Measurements from ENCODE around the gene THSD7B.

The THSD7B gene

GRCh38 chr2:137167651-137168050 lies 402.3 kb downstream of the THSD7B start:
- Histone ChIP-seq H3K27me3 (ENCODE audit: control insufficient read depth in 3 of 3, insufficient read depth in 3 of 3, low read depth in 1 of 3, low read length in 3 of 3) (no peaks in the 10 kb centered on the region), H2BK12ac (ENCODE audit: low read length) (no peak overlapping the region), H3K4ac (ENCODE audit: low read length) (no peak overlapping the region), H3K36me3 (replicated peaks in 1 of 2; ENCODE audit: control insufficient read depth in 2 of 2, insufficient read depth in 2 of 2, low read length in 2 of 2) (no peaks in the 10 kb centered on the region), H4K8ac (ENCODE audit: low read depth, low read length) (no peak overlapping the region), H3K23ac (ENCODE audit: low read depth, low read length, poor library complexity) (no peak overlapping the region), H3K79me1 (ENCODE audit: low read depth, low read length) (no peaks in the 10 kb centered on the region), H2AK5ac (ENCODE audit: low read depth, low read length) (no peak overlapping the region), H3K4me3 (ENCODE audit: low read length in 2 of 2) (no peak overlapping the region), H2BK120ac (ENCODE audit: low read depth, low read length) (no peak overlapping the region), H3K27ac (replicated peaks; ENCODE audit: low read length) (no peak overlapping the region), H3K14ac (ENCODE audit: low read length) (no peak overlapping the region), H2BK15ac (ENCODE audit: low read length) (no peak overlapping the region), H3K4me1 (ENCODE audit: control insufficient read depth in 2 of 2, insufficient read depth in 1 of 2, low read depth in 1 of 2, low read length in 2 of 2) (no peaks in the 10 kb centered on the region), H3K18ac (ENCODE audit: low read length) (no peak overlapping the region), H4K91ac (ENCODE audit: low read depth, low read length, poor library complexity) (no peak overlapping the region), H3K4me2 (ENCODE audit: insufficient read depth, low read length, poor library complexity, severe bottlenecking) (no peak overlapping the region), H3K9me3 (replicated peaks in 1 of 2; ENCODE audit: control insufficient read depth in 2 of 2, insufficient read depth in 1 of 2, low read depth in 1 of 2, low read length in 2 of 2) (no peaks in the 10 kb centered on the region), H2AFZ (ENCODE audit: low read length) (no peak overlapping the region), H2BK5ac (ENCODE audit: low read length) (no peak overlapping the region), H3K9ac (ENCODE audit: low read depth, low read length, poor library complexity) (no peak overlapping the region)
- no peak for DNase-seq (ENCODE audit: low spot score)
- no CpG with 5 or more reads among the region's 3 CpGs for WGBS, 2 donors (ENCODE audit: extremely low coverage in 2 of 2, insufficient read length in 2 of 2, insufficient replicate concordance in 1 of 2)

GRCh38 chr2:137168552-137168951 lies 403.2 kb downstream of the THSD7B start:
- H3K18ac ChIP-seq (ENCODE audit: low read length): no peak overlapping the region
- H4K8ac ChIP-seq (ENCODE audit: low read depth, low read length): no peak overlapping the region
- no peak overlapping the region for H2BK12ac ChIP-seq (ENCODE audit: low read length)

GRCh38 chr2:137172162-137172561 lies 406.8 kb downstream of the THSD7B start:
- no peak overlapping the region for H3K27ac ChIP-seq (replicated peaks; ENCODE audit: low read length)
- no peak overlapping the region for H3K4me2 ChIP-seq (ENCODE audit: insufficient read depth, low read length, poor library complexity, severe bottlenecking)
- H2BK12ac ChIP-seq (ENCODE audit: low read length): no peak overlapping the region

More at GRCh38 chr2:137168552-137168951, 403.2 kb downstream of the THSD7B start:
- Histone ChIP-seq H2AK5ac (ENCODE audit: low read depth, low read length) (no peak overlapping the region), H3K27me3 (ENCODE audit: control insufficient read depth in 3 of 3, insufficient read depth in 3 of 3, low read depth in 1 of 3, low read length in 3 of 3) (no peaks in the 10 kb centered on the region), H3K27ac (replicated peaks; ENCODE audit: low read length) (no peak overlapping the region), H3K4me2 (ENCODE audit: insufficient read depth, low read length, poor library complexity, severe bottlenecking) (no peak overlapping the region), H2AFZ (ENCODE audit: low read length) (no peak overlapping the region), H2BK120ac (ENCODE audit: low read depth, low read length) (no peak overlapping the region), H4K91ac (ENCODE audit: low read depth, low read length, poor library complexity) (no peak overlapping the region), H3K9me3 (replicated peaks in 1 of 2; ENCODE audit: control insufficient read depth in 2 of 2, insufficient read depth in 1 of 2, low read depth in 1 of 2, low read length in 2 of 2) (no peaks in the 10 kb centered on the region), H3K4me3 (ENCODE audit: low read length in 2 of 2) (no peak overlapping the region), H2BK15ac (ENCODE audit: low read length) (no peak overlapping the region), H3K14ac (ENCODE audit: low read length) (no peak overlapping the region), H3K79me1 (ENCODE audit: low read depth, low read length) (no peaks in the 10 kb centered on the region), H2BK5ac (ENCODE audit: low read length) (no peak overlapping the region), H3K4ac (ENCODE audit: low read length) (no peak overlapping the region), H3K4me1 (ENCODE audit: control insufficient read depth in 2 of 2, insufficient read depth in 1 of 2, low read depth in 1 of 2, low read length in 2 of 2) (no peaks in the 10 kb centered on the region), H3K23ac (ENCODE audit: low read depth, low read length, poor library complexity) (no peak overlapping the region), H3K36me3 (replicated peaks in 1 of 2; ENCODE audit: control insufficient read depth in 2 of 2, insufficient read depth in 2 of 2, low read length in 2 of 2) (no peaks in the 10 kb centered on the region), H3K9ac (ENCODE audit: low read depth, low read length, poor library complexity) (no peak overlapping the region)
- no CpG with 5 or more reads among the region's 4 CpGs for WGBS, 2 donors (ENCODE audit: extremely low coverage in 2 of 2, insufficient read length in 2 of 2, insufficient replicate concordance in 1 of 2)
- no peak for DNase-seq (ENCODE audit: low spot score)

GRCh38 chr2:137173463-137173862 lies 408.1 kb downstream of the THSD7B start:
- no peak overlapping the region for H3K18ac ChIP-seq (ENCODE audit: low read length)
- H3K79me1 ChIP-seq (ENCODE audit: low read depth, low read length): no peaks in the 10 kb centered on the region
- H3K14ac ChIP-seq (ENCODE audit: low read length): no peak overlapping the region
- no peak overlapping the region for H2BK15ac ChIP-seq (ENCODE audit: low read length)
- no peak overlapping the region for H2BK120ac ChIP-seq (ENCODE audit: low read depth, low read length)
- H3K27ac ChIP-seq (replicated peaks; ENCODE audit: low read length): no peak overlapping the region
- no peak overlapping the region for H4K91ac ChIP-seq (ENCODE audit: low read depth, low read length, poor library complexity)
- WGBS, 2 donors (ENCODE audit: extremely low coverage in 2 of 2, insufficient read length in 2 of 2, insufficient replicate concordance in 1 of 2): no CpG with 5 or more reads among the region's 3 CpGs
- H2BK5ac ChIP-seq (ENCODE audit: low read length): no peak overlapping the region
- H2BK12ac ChIP-seq (ENCODE audit: low read length): no peak overlapping the region
- H3K9me3 ChIP-seq (replicated peaks in 1 of 2; ENCODE audit: control insufficient read depth in 2 of 2, insufficient read depth in 1 of 2, low read depth in 1 of 2, low read length in 2 of 2): no peaks in the 10 kb centered on the region
- H3K4me2 ChIP-seq (ENCODE audit: insufficient read depth, low read length, poor library complexity, severe bottlenecking): no peak overlapping the region
- no peak overlapping the region for H2AFZ ChIP-seq (ENCODE audit: low read length)
- H3K9ac ChIP-seq (ENCODE audit: low read depth, low read length, poor library complexity): no peak overlapping the region
- no peaks in the 10 kb centered on the region for H3K36me3 ChIP-seq (replicated peaks in 1 of 2; ENCODE audit: control insufficient read depth in 2 of 2, insufficient read depth in 2 of 2, low read length in 2 of 2)
- H3K27me3 ChIP-seq (ENCODE audit: control insufficient read depth in 3 of 3, insufficient read depth in 3 of 3, low read depth in 1 of 3, low read length in 3 of 3): no peaks in the 10 kb centered on the region
- H3K4me3 ChIP-seq (ENCODE audit: low read length in 2 of 2): no peak overlapping the region
- no peak overlapping the region for H2AK5ac ChIP-seq (ENCODE audit: low read depth, low read length)
- no peak for DNase-seq (ENCODE audit: low spot score)
- H3K4me1 ChIP-seq (ENCODE audit: control insufficient read depth in 2 of 2, insufficient read depth in 1 of 2, low read depth in 1 of 2, low read length in 2 of 2): no peaks in the 10 kb centered on the region
- H3K4ac ChIP-seq (ENCODE audit: low read length): no peak overlapping the region
- H3K23ac ChIP-seq (ENCODE audit: low read depth, low read length, poor library complexity): no peak overlapping the region
- H4K8ac ChIP-seq (ENCODE audit: low read depth, low read length): no peak overlapping the region

More at GRCh38 chr2:137172162-137172561, 406.8 kb downstream of the THSD7B start:
- H3K18ac ChIP-seq (ENCODE audit: low read length): no peak overlapping the region
- H3K36me3 ChIP-seq (replicated peaks in 1 of 2; ENCODE audit: control insufficient read depth in 2 of 2, insufficient read depth in 2 of 2, low read length in 2 of 2): no peaks in the 10 kb centered on the region
- no peaks in the 10 kb centered on the region for H3K9me3 ChIP-seq (replicated peaks in 1 of 2; ENCODE audit: control insufficient read depth in 2 of 2, insufficient read depth in 1 of 2, low read depth in 1 of 2, low read length in 2 of 2)
- no peak overlapping the region for H3K14ac ChIP-seq (ENCODE audit: low read length)
- H4K8ac ChIP-seq (ENCODE audit: low read depth, low read length): no peak overlapping the region
- H3K4ac ChIP-seq (ENCODE audit: low read length): no peak overlapping the region
- no peak overlapping the region for H2AFZ ChIP-seq (ENCODE audit: low read length)
- H4K91ac ChIP-seq (ENCODE audit: low read depth, low read length, poor library complexity): no peak overlapping the region
- H2BK15ac ChIP-seq (ENCODE audit: low read length): no peak overlapping the region
- H3K4me3 ChIP-seq (ENCODE audit: low read length in 2 of 2): no peak overlapping the region
- H3K9ac ChIP-seq (ENCODE audit: low read depth, low read length, poor library complexity): no peak overlapping the region
- no peak for DNase-seq (ENCODE audit: low spot score)
- no peaks in the 10 kb centered on the region for H3K79me1 ChIP-seq (ENCODE audit: low read depth, low read length)
- no CpG with 5 or more reads among the region's 1 CpG for WGBS, 2 donors (ENCODE audit: extremely low coverage in 2 of 2, insufficient read length in 2 of 2, insufficient replicate concordance in 1 of 2)
- H3K23ac ChIP-seq (ENCODE audit: low read depth, low read length, poor library complexity): no peak overlapping the region
- H2BK120ac ChIP-seq (ENCODE audit: low read depth, low read length): no peak overlapping the region
- H3K4me1 ChIP-seq (ENCODE audit: control insufficient read depth in 2 of 2, insufficient read depth in 1 of 2, low read depth in 1 of 2, low read length in 2 of 2): no peaks in the 10 kb centered on the region
- no peak overlapping the region for H2AK5ac ChIP-seq (ENCODE audit: low read depth, low read length)
- H3K27me3 ChIP-seq (ENCODE audit: control insufficient read depth in 3 of 3, insufficient read depth in 3 of 3, low read depth in 1 of 3, low read length in 3 of 3): no peaks in the 10 kb centered on the region
- no peak overlapping the region for H2BK5ac ChIP-seq (ENCODE audit: low read length)
